Sciatic nerve (tissue), 2 donors: ENCODE measurements around the gene PNMA5. TPM values are rescaled to one million over a fixed set of nuclear protein-coding genes. Genes with fewer than 3 reads are reported as not detected.

ENCODE experiments used
- ATAC-seq: fragments of 200-7000 bp; cut with Tn5 transposase; one replicate; pipeline ENCODE4 v1.9.1; 2020; ENCODE audit warnings: mild to moderate bottlenecking, moderate library complexity
- DNase-seq: peaks from one replicate; pipeline ENCODE4 v3.0.0-alpha.2; 2020; ENCODE audit warnings: low spot score
- intact Hi-C: fragments of 100-400 bp; cut with DNase I; formaldehyde crosslinking; loops from one replicate; pipeline ENCODE4 v1.14.2; 2022
- total RNA-seq: library from RNA; stranded (reverse); fragmentation: NEBNext Ultra II Directional; extraction: Animal tissue kit (Norgen Biotek cat#: 25700); gene quantifications from one replicate; pipeline ENCODE4 v1.2.1, GENCODE V29; 2021
- donor health status: DM: no; HTN: no; CAD: no.
- donor health status: DM: no; HTN: no; CAD: no.

Gene PNMA5
- total RNA-seq, 1 donor from 2014 or later, result not detected

- no peak for DNase-seq
- intact Hi-C loops, result no loop called here
- ATAC-seq, result no peak
Measured at GRCh38 chrX:152968193-152968592, 25.7 kb downstream of the PNMA5 start.

GRCh38 chrX:152960115-152960514 lies 33.8 kb downstream of the PNMA5 start:
- ATAC-seq (no peak), DNase-seq (no peak)
- intact Hi-C loops, result no loop called here

GRCh38 chrX:152959626-152960025 lies 34.3 kb downstream of the PNMA5 start:
- intact Hi-C loops, result no loop called here
- DNase-seq (no peak), ATAC-seq (no peak)

GRCh38 chrX:152958524-152959465 lies 35.1 kb downstream of the PNMA5 start:
- peak; percentile 93 for DNase-seq
- peak; percentile 99 for ATAC-seq
- intact Hi-C loops, result no loop called here

GRCh38 chrX:152958047-152958446 lies 35.9 kb downstream of the PNMA5 start:
- intact Hi-C loops, result no loop called here
- ATAC-seq (no peak), DNase-seq (no peak)

GRCh38 chrX:152950786-152951185 lies 43.1 kb downstream of the PNMA5 start:
- no peak for DNase-seq
- intact Hi-C loops, result no loop called here
- ATAC-seq, result no peak

- ATAC-seq, result no peak
- intact Hi-C loops, result no loop called here
- no peak for DNase-seq
Measured at GRCh38 chrX:152949114-152949513, 44.8 kb downstream of the PNMA5 start.

- DNase-seq (no peak), ATAC-seq (no peak)
- intact Hi-C loops, result no loop called here
Measured at GRCh38 chrX:152946681-152947080, 47.2 kb downstream of the PNMA5 start.

GRCh38 chrX:152945021-152945979 lies 48.6 kb downstream of the PNMA5 start:
- DNase-seq, result no peak
- intact Hi-C loops, result no loop called here
- ATAC-seq, result no peak

GRCh38 chrX:152943826-152944225 lies 50.1 kb downstream of the PNMA5 start:
- intact Hi-C loops, result no loop called here
- no peak for ATAC-seq
- no peak for DNase-seq

- peak; percentile 11 for ATAC-seq
- DNase-seq, result no peak
- intact Hi-C loops, result no loop called here
Measured at GRCh38 chrX:152942077-152942442, 51.9 kb downstream of the PNMA5 start.

- ATAC-seq (peak; percentile 95), DNase-seq (peak; percentile 92)
- intact Hi-C loops, result no loop called here
Measured at GRCh38 chrX:152941328-152942076, 52.4 kb downstream of the PNMA5 start.

Other genes with a start within 250 kb of the PNMA5 start
- not detected for gene MAGEA2, start 240.3 kb downstream of the PNMA5 start, total RNA-seq
- not detected for gene CSAG3, start 234.9 kb downstream of the PNMA5 start, total RNA-seq
- gene MAGEA6, start 224.4 kb downstream of the PNMA5 start, total RNA-seq, result not detected
- 25.0 TPM for gene CETN2, start 163.4 kb downstream of the PNMA5 start, total RNA-seq
- gene NSDHL, start 163.1 kb downstream of the PNMA5 start, total RNA-seq, result 18.0 TPM
- gene ZNF185, start 96.0 kb downstream of the PNMA5 start, total RNA-seq, result 26.9 TPM
- gene PNMA3, start 62.4 kb upstream of the PNMA5 start, total RNA-seq, result 1.1 TPM
- 4.9 TPM for gene PNMA6A, start 78.3 kb upstream of the PNMA5 start, total RNA-seq
- not detected for gene MAGEA1, start 185.2 kb upstream of the PNMA5 start, total RNA-seq